MCF 10A (cell line): ENCODE measurements around the gene GLDC. TPM values are rescaled to one million over a fixed set of nuclear protein-coding genes. Genes with fewer than 3 reads are reported as not detected.
A peak's percentile ranks its signal among the peaks of the same experiment; 100 is the strongest.
"Not testable (repeated sequence)": the region's sequence is repeated elsewhere in the genome, so short reads cannot be mapped to it uniquely, and the experiment has no call there.

ENCODE experiments used
- Bru-seq: library from RNA; stranded (reverse); fragments of 400-500 nt; gene quantifications from one replicate; lab custom pipeline; 2021; lab: Mats Ljungman, UMichigan
- BruChase-seq, 2 experiments: library from RNA; stranded (reverse); fragments of 400-500 nt; gene quantifications; one replicate each; lab custom pipeline; 2021; lab: Mats Ljungman, UMichigan
- BruUV-seq: library from RNA; stranded (reverse); fragments of 400-500 nt; replicated peaks from 2 replicates; lab custom pipeline; 2021; lab: Mats Ljungman, UMichigan
- CTCF ChIA-PET: fragments of 300-600 bp; sonication (Branson Sonifier 250); formaldehyde crosslinking; extraction: SDS; loops from one replicate; lab custom pipeline; 2021; ENCODE audit warnings: antibody characterized with exemption, inconsistent platforms; lab: Yijun Ruan, JAX
- POLR2A ChIA-PET: fragments of 300-600, 350-650 bp; sonication (Branson Sonifier 250); formaldehyde crosslinking; extraction: SDS; loops from one replicate; lab custom pipeline; 2020; ENCODE audit warnings: antibody characterized with exemption, inconsistent platforms; lab: Yijun Ruan, JAX
- DNase-seq: peaks from one replicate; pipeline ENCODE4 v3.0.0-alpha.2; 2018; ENCODE audit not compliant: unreplicated experiment
- H3K27ac Mint-ChIP-seq: one replicate; pipeline ENCODE4 v1.8.0; 2022; ENCODE audit warnings: mild to moderate bottlenecking, low read depth, mixed read lengths; ENCODE audit not compliant: unreplicated experiment
- H3K27me3 Mint-ChIP-seq: one replicate; pipeline ENCODE4 v1.8.0; 2022; ENCODE audit warnings: mixed read lengths; ENCODE audit not compliant: insufficient read depth, unreplicated experiment
- H3K36me3 Mint-ChIP-seq: one replicate; pipeline ENCODE4 v1.8.0; 2022; ENCODE audit warnings: mild to moderate bottlenecking, moderate library complexity, mixed read lengths; ENCODE audit not compliant: insufficient read depth, unreplicated experiment
- H3K4me1 Mint-ChIP-seq: one replicate; pipeline ENCODE4 v1.8.0; 2022; ENCODE audit warnings: mixed read lengths; ENCODE audit not compliant: insufficient read depth, unreplicated experiment
- H3K4me3 Mint-ChIP-seq: one replicate; pipeline ENCODE4 v1.8.0; 2022; ENCODE audit warnings: mild to moderate bottlenecking, moderate library complexity, mixed read lengths; ENCODE audit not compliant: unreplicated experiment
- H3K9me3 Mint-ChIP-seq: one replicate; pipeline ENCODE4 v1.8.0; 2022; ENCODE audit warnings: mixed read lengths; ENCODE audit not compliant: unreplicated experiment
- intact Hi-C: fragments of 100-400 bp; cut with micrococcal nuclease; formaldehyde crosslinking; loops from 2 replicates; pipeline ENCODE4 v1.14.1; 2022
- long read RNA-seq: library from polyadenylated mRNA; stranded (forward); transcript quantifications from one replicate; pipeline ENCODE4 v2.0.0, GENCODE V29; 2022
- total RNA-seq: library from RNA; stranded (reverse); gene quantifications from 2 replicates; pipeline ENCODE4 v1.2.3, GENCODE V29; 2022
- TF ChIP-seq, protein P1 (sequence below): fragments of 200-600 bp; IDR thresholded peaks from one replicate; pipeline ENCODE4 v1.8.0; 2022; ENCODE audit warnings: antibody characterized with exemption, mild to moderate bottlenecking; ENCODE audit not compliant: unreplicated experiment

The GLDC gene
- 2.9 and 3.3 TPM in 2 replicates for total RNA-seq
- Bru-seq, nascent RNA, result percentile 28 among the genes with signal in this experiment
- percentile 25 among the genes with signal in this experiment for BruChase-seq, experiment 1, labeled RNA remaining after a 6-hour chase
- BruChase-seq, experiment 2, labeled RNA remaining after a 2-hour chase, result percentile 24 among the genes with signal in this experiment
- long read RNA-seq, transcript GLDC-201 (25 exons, 3,900 nt), result major isoform, 5 of 7 reads
- long read RNA-seq, partial matches to known transcripts, result 1 of 7 reads
- long read RNA-seq, other reads (novel, unspliced or antisense), result 1 of 7 reads

DNA sequence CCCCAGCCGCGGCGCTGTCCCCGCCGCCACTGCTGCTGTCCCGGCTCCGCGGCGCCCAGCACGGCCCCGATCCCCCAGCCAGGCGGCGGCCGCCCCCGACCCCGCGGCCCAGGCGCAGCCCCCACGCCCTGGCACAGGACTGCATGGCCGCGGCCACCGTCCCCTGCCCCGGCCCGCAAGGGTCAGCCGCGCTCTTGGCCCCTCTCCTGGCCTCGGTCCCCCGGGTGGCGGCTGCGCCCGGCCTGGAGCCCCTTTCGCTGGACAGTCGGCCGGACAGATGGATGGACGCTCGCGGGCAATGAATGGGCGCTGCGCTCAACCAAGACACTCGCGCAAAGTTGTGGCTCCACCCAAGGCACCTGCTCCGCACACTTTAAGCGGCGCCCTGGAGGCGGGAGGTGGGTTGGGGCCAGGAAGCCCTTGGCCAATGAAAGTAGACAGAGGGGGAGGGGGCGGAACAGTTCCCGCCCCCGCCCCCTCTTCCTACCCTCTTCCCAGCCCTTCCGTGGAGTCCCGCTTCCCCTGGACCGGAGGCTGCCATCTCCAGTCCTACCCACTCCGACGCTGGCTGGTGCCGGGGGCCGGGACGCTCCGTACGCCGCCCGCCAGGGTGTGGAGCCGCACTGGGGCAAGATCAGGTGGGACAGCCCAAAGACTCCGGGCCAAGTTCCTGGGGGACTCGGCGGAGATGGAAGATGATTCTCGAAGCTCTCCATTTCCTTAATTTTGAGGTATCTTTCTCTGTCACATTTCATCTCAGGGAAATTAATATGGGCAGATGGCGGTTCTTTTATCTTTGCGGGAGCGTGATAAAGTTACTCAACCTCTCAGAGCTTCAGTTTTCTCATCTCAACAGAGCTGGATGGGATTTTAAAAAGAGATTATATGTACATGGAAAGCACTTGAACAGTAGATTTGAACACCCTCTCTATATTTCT lies at the start of gene GLDC:
TSS of gene GLDC (minus strand) at position 375 of the 938 bp plus-strand sequence. CDS start at position 145, 230 bp downstream.
- H3K36me3 Mint-ChIP-seq, result no peaks in the 10 kb centered on the region
- peak; percentile 83 for DNase-seq
- ChIA-PET POLR2A (interaction anchor here (0.5 to 6.4 kb wide), 10 partner anchors 17 to 669 kb away, joined by 3 to 27 read pairs (median 5); partner anchors contain the start of gene KDM4C), CTCF (interaction anchor here (0.6 to 1.1 kb wide), 4 partner anchors 22 to 61 kb away, joined by 3 to 4 read pairs (median 3); no protein-coding TSS in a partner anchor)
- H3K27me3 Mint-ChIP-seq, result no peaks in the 10 kb centered on the region
- BruUV-seq, result TSS peak; percentile 69
- no peaks in the 10 kb centered on the region for H3K9me3 Mint-ChIP-seq
- no peak within 1 kb of the TSS for H3K27ac Mint-ChIP-seq
- peak within 1 kb of the TSS; percentile 65 for H3K4me3 Mint-ChIP-seq
- peaks cover under 1% of the 10 kb centered on the region for H3K4me1 Mint-ChIP-seq
- TF ChIP-seq, protein P1, sequence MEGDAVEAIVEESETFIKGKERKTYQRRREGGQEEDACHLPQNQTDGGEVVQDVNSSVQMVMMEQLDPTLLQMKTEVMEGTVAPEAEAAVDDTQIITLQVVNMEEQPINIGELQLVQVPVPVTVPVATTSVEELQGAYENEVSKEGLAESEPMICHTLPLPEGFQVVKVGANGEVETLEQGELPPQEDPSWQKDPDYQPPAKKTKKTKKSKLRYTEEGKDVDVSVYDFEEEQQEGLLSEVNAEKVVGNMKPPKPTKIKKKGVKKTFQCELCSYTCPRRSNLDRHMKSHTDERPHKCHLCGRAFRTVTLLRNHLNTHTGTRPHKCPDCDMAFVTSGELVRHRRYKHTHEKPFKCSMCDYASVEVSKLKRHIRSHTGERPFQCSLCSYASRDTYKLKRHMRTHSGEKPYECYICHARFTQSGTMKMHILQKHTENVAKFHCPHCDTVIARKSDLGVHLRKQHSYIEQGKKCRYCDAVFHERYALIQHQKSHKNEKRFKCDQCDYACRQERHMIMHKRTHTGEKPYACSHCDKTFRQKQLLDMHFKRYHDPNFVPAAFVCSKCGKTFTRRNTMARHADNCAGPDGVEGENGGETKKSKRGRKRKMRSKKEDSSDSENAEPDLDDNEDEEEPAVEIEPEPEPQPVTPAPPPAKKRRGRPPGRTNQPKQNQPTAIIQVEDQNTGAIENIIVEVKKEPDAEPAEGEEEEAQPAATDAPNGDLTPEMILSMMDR, result no peak
- intact Hi-C loops, result no loop called here

DNA sequence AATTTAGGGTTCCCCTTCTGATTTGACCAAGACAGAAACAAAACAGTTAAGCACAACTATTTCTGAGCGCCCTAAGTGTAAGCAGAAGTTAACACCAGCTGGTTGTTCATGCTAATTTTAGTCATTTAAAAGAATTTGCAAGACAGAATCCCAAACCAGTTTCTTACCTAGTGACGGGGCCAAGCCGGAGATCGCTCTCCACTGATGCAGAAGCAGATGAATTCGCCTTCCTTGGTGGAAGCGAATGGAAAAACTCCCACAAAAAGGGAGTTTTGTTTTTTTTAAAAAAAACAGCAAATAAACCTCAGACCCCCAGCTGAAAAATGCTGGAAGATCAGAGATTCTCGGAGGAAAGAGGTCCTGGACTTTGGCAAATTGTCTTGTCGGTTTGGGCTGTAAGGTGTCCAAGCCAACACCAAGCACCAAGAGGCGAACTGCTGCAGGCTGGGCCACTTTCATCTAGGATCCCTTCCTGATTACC lies 47.4 kb upstream of the GLDC start:
- ChIA-PET POLR2A (interaction anchor here (0.7 to 1.4 kb wide), 2 partner anchors 11 to 677 kb away, joined by 3 to 5 read pairs; partner anchors contain the start of gene RANBP6), CTCF (interaction anchor here (1.2 kb wide), 1 partner anchor 86 kb away, joined by 3 read pairs; no protein-coding TSS in a partner anchor)
- H3K36me3 Mint-ChIP-seq, result peaks cover 19% of the 10 kb centered on the region
- no peaks in the 10 kb centered on the region for H3K4me1 Mint-ChIP-seq
- intact Hi-C loops, result no loop called here
- no peak overlapping the region for H3K27ac Mint-ChIP-seq
- H3K9me3 Mint-ChIP-seq, result no peaks in the 10 kb centered on the region
- BruUV-seq, result no TSS peak
- no peaks in the 10 kb centered on the region for H3K27me3 Mint-ChIP-seq
- DNase-seq, result no peak
- TF ChIP-seq, protein P1, result no peak
- H3K4me3 Mint-ChIP-seq, result no peak overlapping the region

DNA sequence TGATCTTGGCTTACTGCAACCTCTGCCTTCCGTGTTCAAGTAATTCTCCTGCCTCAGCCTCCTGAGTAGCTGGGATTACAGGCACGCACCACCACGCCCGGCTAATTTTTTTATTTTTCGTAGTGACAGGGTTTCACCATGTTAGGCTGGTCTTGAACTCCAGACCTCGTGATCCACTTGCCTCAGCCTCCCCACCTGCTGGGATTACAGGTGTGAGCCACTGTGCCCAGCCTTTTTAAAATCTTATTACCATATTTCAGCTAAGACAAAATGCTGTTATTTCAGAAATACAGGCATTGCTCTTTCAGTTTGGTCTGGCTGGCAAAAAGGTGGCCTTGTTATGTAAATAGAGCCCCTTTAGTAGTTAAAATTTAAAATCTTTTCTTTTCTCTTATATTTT lies 46.9 kb upstream of the GLDC start:
- peaks cover 19% of the 10 kb centered on the region for H3K36me3 Mint-ChIP-seq
- no peak overlapping the region for H3K27ac Mint-ChIP-seq
- H3K9me3 Mint-ChIP-seq, result no peaks in the 10 kb centered on the region
- no TSS peak for BruUV-seq
- intact Hi-C loops, result no loop called here
- H3K4me3 Mint-ChIP-seq, result no peak overlapping the region
- H3K27me3 Mint-ChIP-seq, result no peaks in the 10 kb centered on the region
- ChIA-PET POLR2A (interaction anchor here (0.7 to 1.4 kb wide), 2 partner anchors 10 to 677 kb away, joined by 3 to 5 read pairs; partner anchors contain the start of gene RANBP6), CTCF (interaction anchor here (0.6 to 1.2 kb wide), 3 partner anchors 25 to 86 kb away, joined by 3 read pairs; no protein-coding TSS in a partner anchor)
- no peak for DNase-seq
- no peaks in the 10 kb centered on the region for H3K4me1 Mint-ChIP-seq
- TF ChIP-seq, protein P1, result no peak

DNA sequence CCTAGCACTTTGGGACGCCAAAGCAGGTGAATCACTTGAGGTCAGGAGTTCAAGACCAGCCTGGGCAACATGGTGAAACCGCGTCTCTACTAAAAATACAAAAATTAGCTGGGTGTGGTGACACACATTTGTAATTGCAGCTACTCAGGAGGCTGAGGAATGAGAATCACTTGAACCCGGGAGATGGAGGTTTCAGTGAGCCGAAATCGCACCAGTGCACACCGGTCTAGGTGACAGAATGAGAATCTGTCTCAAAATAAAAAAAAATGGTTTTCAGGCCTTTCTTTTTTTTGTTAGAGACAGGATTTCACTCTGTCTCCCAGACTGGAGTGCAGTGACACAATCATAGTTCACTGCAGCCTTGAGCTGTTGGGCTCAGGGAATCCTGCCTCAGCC lies 45.1 kb upstream of the GLDC start:
- H3K27me3 Mint-ChIP-seq, intact Hi-C loops, H3K27ac Mint-ChIP-seq, POLR2A ChIA-PET, H3K4me1 Mint-ChIP-seq, H3K4me3 Mint-ChIP-seq, DNase-seq, BruUV-seq, H3K9me3 Mint-ChIP-seq: not testable (repeated sequence)
- H3K36me3 Mint-ChIP-seq, result peaks cover 31% of the 10 kb centered on the region
- CTCF ChIA-PET, result interaction anchor here (0.7 kb wide), 1 partner anchor 45 kb away, joined by 3 read pairs; no protein-coding TSS in a partner anchor
